AG09309 (cell line): ENCODE data around the gene PDSS2.

Source experiments
- DNase-seq: peaks from one replicate; pipeline ENCODE4 v3.0.0-alpha.2; 2010; ENCODE audit warnings: low read depth
- H3K4me3 ChIP-seq: 2 replicates; pipeline ENCODE4 v1.5.1; 2011; ENCODE audit warnings: mild to moderate bottlenecking, low read depth, low read length, moderate library complexity; ENCODE audit not compliant: control insufficient read depth
- TF ChIP-seq, protein P1 (sequence below): IDR thresholded peaks from 2 replicates; pipeline ENCODE4 v1.5.1; 2011; ENCODE audit warnings: mild to moderate bottlenecking, low read depth, low read length, inconsistent platforms; ENCODE audit not compliant: insufficient read depth, control insufficient read depth; ENCODE audit errors: missing control alignments

PDSS2 gene

DNA sequence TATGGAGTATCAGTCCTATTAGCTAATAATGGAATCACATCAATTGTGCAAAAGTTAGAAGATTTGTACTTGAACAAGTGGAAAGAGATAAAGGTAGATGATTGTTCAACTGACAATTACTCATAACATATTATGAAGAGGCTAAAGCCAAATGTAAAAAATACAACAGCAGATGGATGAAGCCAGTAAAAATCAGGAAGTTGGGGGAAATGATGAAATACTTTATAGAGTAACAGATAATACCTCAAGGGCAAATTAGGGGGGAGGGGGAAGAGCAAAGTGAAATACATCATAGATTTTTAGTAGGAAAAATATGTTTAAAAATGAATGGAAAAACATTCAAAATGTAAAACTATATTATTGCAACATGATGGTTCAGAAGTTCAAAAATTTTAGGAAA, 114.0 kb downstream of the PDSS2 start:
- no peak overlapping the region for H3K4me3 ChIP-seq
- TF ChIP-seq, protein P1, sequence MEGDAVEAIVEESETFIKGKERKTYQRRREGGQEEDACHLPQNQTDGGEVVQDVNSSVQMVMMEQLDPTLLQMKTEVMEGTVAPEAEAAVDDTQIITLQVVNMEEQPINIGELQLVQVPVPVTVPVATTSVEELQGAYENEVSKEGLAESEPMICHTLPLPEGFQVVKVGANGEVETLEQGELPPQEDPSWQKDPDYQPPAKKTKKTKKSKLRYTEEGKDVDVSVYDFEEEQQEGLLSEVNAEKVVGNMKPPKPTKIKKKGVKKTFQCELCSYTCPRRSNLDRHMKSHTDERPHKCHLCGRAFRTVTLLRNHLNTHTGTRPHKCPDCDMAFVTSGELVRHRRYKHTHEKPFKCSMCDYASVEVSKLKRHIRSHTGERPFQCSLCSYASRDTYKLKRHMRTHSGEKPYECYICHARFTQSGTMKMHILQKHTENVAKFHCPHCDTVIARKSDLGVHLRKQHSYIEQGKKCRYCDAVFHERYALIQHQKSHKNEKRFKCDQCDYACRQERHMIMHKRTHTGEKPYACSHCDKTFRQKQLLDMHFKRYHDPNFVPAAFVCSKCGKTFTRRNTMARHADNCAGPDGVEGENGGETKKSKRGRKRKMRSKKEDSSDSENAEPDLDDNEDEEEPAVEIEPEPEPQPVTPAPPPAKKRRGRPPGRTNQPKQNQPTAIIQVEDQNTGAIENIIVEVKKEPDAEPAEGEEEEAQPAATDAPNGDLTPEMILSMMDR, result no peak
- DNase-seq, result peak; percentile 4

DNA sequence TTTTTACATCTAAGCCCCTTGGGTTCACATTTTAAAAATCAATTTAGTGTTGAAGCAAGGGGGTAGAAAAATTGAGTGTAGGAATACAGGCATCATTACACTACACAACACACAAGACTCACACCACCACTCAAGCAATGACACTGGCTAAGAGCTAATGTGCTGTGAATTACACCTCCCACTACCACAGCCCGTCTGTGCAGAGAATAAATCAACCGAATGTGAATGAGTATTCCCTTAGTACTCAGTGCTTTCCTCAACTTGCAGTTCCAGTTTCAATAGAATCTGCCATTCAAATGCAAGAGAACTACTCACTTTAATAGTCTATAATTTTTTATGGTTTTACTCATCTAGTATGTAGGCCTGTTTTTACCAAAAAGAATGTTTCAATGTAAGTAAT, 114.4 kb downstream of the PDSS2 start:
- TF ChIP-seq, protein P1, result no peak
- no peak for DNase-seq

DNA sequence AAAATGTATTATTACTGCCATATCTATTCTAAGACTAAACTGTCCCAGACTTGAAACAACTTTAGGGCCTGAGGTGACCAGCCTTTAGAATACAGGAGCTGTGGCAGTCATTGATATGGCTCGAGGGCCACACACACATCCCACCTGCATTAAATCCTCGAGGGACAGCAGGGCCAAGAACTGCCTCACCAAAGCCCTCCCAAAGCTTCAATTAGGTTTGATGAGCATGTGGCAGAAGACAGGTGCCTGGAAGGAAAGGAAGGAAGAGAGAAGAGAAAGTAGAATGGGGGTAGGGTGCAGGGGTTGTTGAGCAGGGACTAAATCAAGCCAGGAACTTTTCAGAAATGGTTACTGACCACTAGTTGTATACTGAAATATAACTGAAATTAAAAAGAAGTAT, 115.0 kb downstream of the PDSS2 start:
- TF ChIP-seq, protein P1, result no peak
- H3K4me3 ChIP-seq, result no peak overlapping the region
- no peak for DNase-seq

More for the DNA sequence above, 114.4 kb downstream of the PDSS2 start:
- no peak overlapping the region for H3K4me3 ChIP-seq

DNA sequence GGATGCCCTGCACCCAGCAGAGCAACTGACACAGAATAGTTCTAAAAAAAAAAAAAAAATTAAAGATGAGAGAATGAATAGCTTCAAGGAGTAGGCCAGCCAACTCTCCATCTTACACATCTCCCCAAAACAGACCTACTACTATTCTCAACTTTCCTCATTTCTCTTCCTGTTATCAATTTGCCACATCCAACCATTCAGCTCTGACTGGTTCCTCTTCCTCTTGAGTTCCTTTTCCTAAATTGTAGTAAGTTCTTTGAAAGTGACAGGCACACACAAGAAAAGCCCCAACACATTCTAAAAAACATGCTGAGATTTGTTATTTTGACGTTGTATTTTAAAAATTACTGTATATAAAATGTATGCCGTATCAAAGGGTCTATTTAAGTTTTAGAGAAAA, 117.2 kb downstream of the PDSS2 start:
- DNase-seq, result no peak
- H3K4me3 ChIP-seq, result no peak overlapping the region
- TF ChIP-seq, protein P1, result no peak

DNA sequence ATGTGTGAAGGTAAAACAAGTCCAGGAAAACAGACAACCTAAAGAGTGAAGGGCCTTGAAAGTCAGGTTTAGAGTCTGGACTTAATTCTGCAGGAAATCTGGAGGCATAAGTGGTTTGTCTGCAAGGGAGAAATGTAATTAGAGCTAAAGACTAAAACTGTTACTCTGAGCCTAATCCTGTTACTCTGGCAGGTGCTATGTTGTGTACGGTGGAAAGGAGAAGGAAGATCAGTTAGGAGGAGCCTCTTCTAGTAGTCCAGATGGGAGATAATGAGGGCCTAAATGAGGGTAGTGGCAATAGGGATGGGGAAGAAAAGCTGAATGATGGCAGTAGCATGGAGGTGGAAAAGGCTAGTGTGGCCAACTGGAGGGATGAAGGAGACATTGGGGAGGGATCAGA, 118.5 kb downstream of the PDSS2 start:
- H3K4me3 ChIP-seq, result no peak overlapping the region
- DNase-seq, result no peak
- TF ChIP-seq, protein P1, result no peak

DNA sequence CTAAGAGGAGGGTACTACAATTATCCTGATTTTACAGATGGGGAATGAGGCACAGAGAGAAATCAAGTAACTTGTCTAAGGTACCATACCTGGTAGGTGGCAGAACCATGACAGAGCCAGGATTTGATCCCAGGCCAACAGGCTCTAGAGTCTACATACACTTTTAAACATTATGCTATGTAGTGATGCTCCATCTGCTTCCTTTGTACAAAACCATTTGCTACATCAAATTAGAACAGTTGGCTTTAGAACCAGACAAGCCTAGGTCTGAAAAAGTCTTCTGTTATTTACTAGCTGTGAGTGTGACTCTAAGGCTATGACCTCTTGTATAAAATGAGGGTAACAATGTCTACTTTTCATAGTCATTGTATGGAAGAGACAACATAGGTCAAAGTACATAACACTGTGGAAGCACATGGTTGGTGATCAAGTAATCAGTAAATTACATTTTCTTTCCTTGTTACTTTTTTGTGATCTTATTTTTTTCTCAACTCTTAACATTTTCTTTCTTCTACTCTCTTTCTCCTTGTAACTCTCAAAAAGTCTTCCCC, 122.1 kb downstream of the PDSS2 start:
- no peak for DNase-seq
- TF ChIP-seq, protein P1, result no peak
- H3K4me3 ChIP-seq, result no peak overlapping the region

DNA sequence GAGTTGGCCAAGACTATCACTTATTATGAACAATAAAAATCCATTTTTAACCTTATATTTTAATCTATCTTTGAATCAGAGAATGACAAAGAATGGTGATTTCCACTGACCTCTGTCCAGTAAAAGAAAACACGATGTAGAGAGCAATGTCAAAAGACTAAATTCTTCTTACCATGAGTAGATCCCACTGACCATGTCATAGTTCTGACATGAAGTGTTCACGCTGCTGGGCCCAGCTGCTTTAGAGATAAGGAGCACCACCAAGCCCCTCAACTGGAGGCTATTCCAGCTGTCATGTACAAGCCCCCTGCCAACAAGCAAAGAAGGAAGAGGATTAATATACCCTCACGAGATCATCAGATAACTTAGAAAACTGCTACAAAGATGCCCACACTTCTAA, 125.3 kb downstream of the PDSS2 start:
- DNase-seq, result no peak
- TF ChIP-seq, protein P1, result no peak
- no peak overlapping the region for H3K4me3 ChIP-seq
